Liver (tissue), 3 donors: ENCODE measurements around the gene NOL4L.

ENCODE experiments used
- ATF3 ChIP-seq: IDR thresholded peaks from 2 replicates; pipeline ENCODE4 v1.6.1; 2016; ENCODE audit warnings: antibody characterized with exemption
- CTCF ChIP-seq: fragments of 150-350 bp; IDR thresholded peaks from 2 replicates; pipeline ENCODE4 v1.5.1; 2017; ENCODE audit warnings: improper control_type of control experiment, low read depth, low read length; ENCODE audit not compliant: missing input control
- EGR1 ChIP-seq, 2 donors: IDR thresholded peaks; 2 replicates each; pipeline ENCODE4 v1.6.1; 2016 to 2018; ENCODE audit warnings: antibody characterized with exemption in 2 of 2, low read depth in 2 of 2
- FOXA1 ChIP-seq: IDR thresholded peaks from 2 replicates; pipeline ENCODE4 v1.6.1; 2016; ENCODE audit warnings: antibody characterized with exemption
- JUND ChIP-seq, 2 donors: IDR thresholded peaks; 2 replicates each; pipeline ENCODE4 v1.6.1; 2016; ENCODE audit warnings: antibody characterized with exemption in 2 of 2
- MAX ChIP-seq: IDR thresholded peaks from 2 replicates; pipeline ENCODE4 v1.6.1; 2016; ENCODE audit warnings: antibody characterized with exemption
- SP1 ChIP-seq: IDR thresholded peaks from 2 replicates; pipeline ENCODE4 v1.6.1; 2018; ENCODE audit warnings: antibody characterized with exemption, mild to moderate bottlenecking
- TAF1 ChIP-seq: conservative IDR thresholded peaks from 2 replicates; pipeline ENCODE4 v1.6.1; 2016; ENCODE audit warnings: antibody characterized with exemption, mild to moderate bottlenecking
- ZBTB33 ChIP-seq: IDR thresholded peaks from 2 replicates; pipeline ENCODE4 v1.6.1; 2016; ENCODE audit warnings: antibody characterized with exemption
- donor health status: healthy.
- donor health status: healthy.

GRCh38 chr20:32594204-32594603 lies 9.1 kb upstream of the NOL4L start:
- no peak for TF ChIP-seq JUND (IDR thresholded peaks at IDR 0.05)
- no peak for TF ChIP-seq CTCF
- TF ChIP-seq ZBTB33, result no peak
- no peak for TF ChIP-seq TAF1
- no peak for TF ChIP-seq EGR1 (IDR thresholded peaks at IDR 0.05; ENCODE audit: low read depth in 2 of 2)
- TF ChIP-seq ATF3, result no peak
- no peak for TF ChIP-seq SP1
- TF ChIP-seq MAX, result no peak
- no peak for TF ChIP-seq FOXA1
